HepG2 (cell line): ENCODE measurements around the gene TLX1. TPM values are rescaled to one million over a fixed set of nuclear protein-coding genes. Genes with fewer than 3 reads are reported as not detected.

Experiments used
- ARID3A ChIP-seq: IDR thresholded peaks from 2 replicates; pipeline ENCODE4 v1.6.1; 2012; ENCODE audit warnings: low read depth, low read length, improper control_type of control experiment
- CTCF ChIP-seq: sonication (generic); formaldehyde crosslinking; IDR thresholded peaks from 2 replicates; pipeline ENCODE4 v1.5.0; 2020; ENCODE audit warnings: mild to moderate bottlenecking, missing genetic modification reagents, moderate library complexity
- FOXP4 ChIP-seq: sonication (generic); formaldehyde crosslinking; IDR thresholded peaks from 2 replicates; pipeline ENCODE4 v1.4.0; 2020; ENCODE audit warnings: missing genetic modification reagents
- HOXA3 ChIP-seq: sonication (generic); formaldehyde crosslinking; IDR thresholded peaks from 2 replicates; pipeline ENCODE4 v1.5.0; 2020; ENCODE audit warnings: missing genetic modification reagents
- KDM3A ChIP-seq: IDR thresholded peaks from 2 replicates; pipeline ENCODE4 v1.6.1; 2018; ENCODE audit warnings: low read depth, missing compliant biosample characterization
- STAG1 ChIP-seq: sonication (generic); formaldehyde crosslinking; IDR thresholded peaks from 2 replicates; pipeline ENCODE4 v1.4.0; 2020; ENCODE audit warnings: missing genetic modification reagents
- XRCC5 ChIP-seq: fragments of 200-400 bp; formaldehyde crosslinking; optimal IDR thresholded peaks from 2 replicates; pipeline ENCODE3; 2017; ENCODE audit warnings: mild to moderate bottlenecking, low read length
- ZBTB25 ChIP-seq: IDR thresholded peaks from 2 replicates; pipeline ENCODE4 v1.6.1; 2018; ENCODE audit warnings: missing genetic modification reagents
- ZBTB33 ChIP-seq: sonication (generic); formaldehyde crosslinking; IDR thresholded peaks from 2 replicates; pipeline ENCODE4 v1.4.0; 2020; ENCODE audit warnings: missing genetic modification reagents
- ZNF337 ChIP-seq: sonication (generic); formaldehyde crosslinking; IDR thresholded peaks from 2 replicates; pipeline ENCODE4 v1.5.1; 2020; ENCODE audit warnings: missing genetic modification reagents, low read depth, mild to moderate bottlenecking, borderline replicate concordance
- ZNF350 ChIP-seq: sonication (generic); formaldehyde crosslinking; IDR thresholded peaks from 2 replicates; pipeline ENCODE4 v1.4.0; 2020; ENCODE audit warnings: mild to moderate bottlenecking, low read depth, missing genetic modification reagents, borderline replicate concordance
- ZNF549 ChIP-seq: sonication (generic); formaldehyde crosslinking; IDR thresholded peaks from 2 replicates; pipeline ENCODE4 v1.5.0; 2020; ENCODE audit warnings: missing genetic modification reagents
- polyA plus RNA-seq, 8 experiments: library from polyadenylated mRNA; depleted of rRNA in 3 of 8; stranded (reverse) in 7 of 8; unstranded in 1 of 8; fragments of >200 nt; fragmentation: Illumina TruSeq in 4 of 8; extraction: Trizol in 4 of 8; gene quantifications; 2 replicates each; pipeline versions ENCODE4 v1.2.1 to v1.2.3, GENCODE V29; 2011 to 2016; ENCODE audit warnings: low read depth in 4 of 8, missing spikeins in 1 of 8, mixed read lengths in 1 of 8; ENCODE audit not compliant: insufficient read depth in 1 of 8
- total RNA-seq, 5 experiments: library from RNA; depleted of rRNA; stranded (reverse); fragments of >200 nt; fragmentation: Illumina TruSeq; extraction: Trizol; gene quantifications; 2 replicates each; pipeline ENCODE4 v1.2.3, GENCODE V29; 2016; ENCODE audit warnings: low read depth in 1 of 5
- TF ChIP-seq, protein P1 (sequence below): sonication (generic); formaldehyde crosslinking; IDR thresholded peaks from 2 replicates; pipeline ENCODE4 v1.4.0; 2020; ENCODE audit warnings: missing genetic modification reagents
- TF ChIP-seq, protein P2 (sequence below): sonication (generic); formaldehyde crosslinking; IDR thresholded peaks from 2 replicates; pipeline ENCODE4 v1.4.0; 2020; ENCODE audit warnings: missing genetic modification reagents

Gene TLX1
- total and polyA plus RNA-seq, 2 of the 13 experiments (the other 11 are each of a cell fraction or from before 2014, with no cell fraction given): 0.07 to 0.26 TPM

GRCh38 chr10:101141616-101142532 is 10.8 kb downstream of the TLX1 start (continued):
- no peak for TF ChIP-seq ARID3A
- 0 out of 2 replicates have a peak, but pooled peaks have one; percentile 60 for TF ChIP-seq KDM3A
- 0 out of 2 replicates have a peak, but pooled peaks have one; percentile 17 for TF ChIP-seq FOXP4
- TF ChIP-seq STAG1 (CRISPR knock-in tag): peak; percentile 97
- TF ChIP-seq, protein P1, sequence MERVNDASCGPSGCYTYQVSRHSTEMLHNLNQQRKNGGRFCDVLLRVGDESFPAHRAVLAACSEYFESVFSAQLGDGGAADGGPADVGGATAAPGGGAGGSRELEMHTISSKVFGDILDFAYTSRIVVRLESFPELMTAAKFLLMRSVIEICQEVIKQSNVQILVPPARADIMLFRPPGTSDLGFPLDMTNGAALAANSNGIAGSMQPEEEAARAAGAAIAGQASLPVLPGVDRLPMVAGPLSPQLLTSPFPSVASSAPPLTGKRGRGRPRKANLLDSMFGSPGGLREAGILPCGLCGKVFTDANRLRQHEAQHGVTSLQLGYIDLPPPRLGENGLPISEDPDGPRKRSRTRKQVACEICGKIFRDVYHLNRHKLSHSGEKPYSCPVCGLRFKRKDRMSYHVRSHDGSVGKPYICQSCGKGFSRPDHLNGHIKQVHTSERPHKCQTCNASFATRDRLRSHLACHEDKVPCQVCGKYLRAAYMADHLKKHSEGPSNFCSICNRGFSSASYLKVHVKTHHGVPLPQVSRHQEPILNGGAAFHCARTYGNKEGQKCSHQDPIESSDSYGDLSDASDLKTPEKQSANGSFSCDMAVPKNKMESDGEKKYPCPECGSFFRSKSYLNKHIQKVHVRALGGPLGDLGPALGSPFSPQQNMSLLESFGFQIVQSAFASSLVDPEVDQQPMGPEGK: no peak
- TF ChIP-seq, protein P2, sequence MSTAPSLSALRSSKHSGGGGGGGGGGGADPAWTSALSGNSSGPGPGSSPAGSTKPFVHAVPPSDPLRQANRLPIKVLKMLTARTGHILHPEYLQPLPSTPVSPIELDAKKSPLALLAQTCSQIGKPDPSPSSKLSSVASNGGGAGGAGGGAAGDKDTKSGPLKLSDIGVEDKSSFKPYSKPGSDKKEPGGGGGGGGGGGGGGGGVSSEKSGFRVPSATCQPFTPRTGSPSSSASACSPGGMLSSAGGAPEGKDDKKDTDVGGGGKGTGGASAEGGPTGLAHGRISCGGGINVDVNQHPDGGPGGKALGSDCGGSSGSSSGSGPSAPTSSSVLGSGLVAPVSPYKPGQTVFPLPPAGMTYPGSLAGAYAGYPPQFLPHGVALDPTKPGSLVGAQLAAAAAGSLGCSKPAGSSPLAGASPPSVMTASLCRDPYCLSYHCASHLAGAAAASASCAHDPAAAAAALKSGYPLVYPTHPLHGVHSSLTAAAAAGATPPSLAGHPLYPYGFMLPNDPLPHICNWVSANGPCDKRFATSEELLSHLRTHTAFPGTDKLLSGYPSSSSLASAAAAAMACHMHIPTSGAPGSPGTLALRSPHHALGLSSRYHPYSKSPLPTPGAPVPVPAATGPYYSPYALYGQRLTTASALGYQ (CRISPR knock-in tag): 0 out of 2 replicates have a peak, but pooled peaks have one; percentile 34
- peak; percentile 62; the same call in 1 of the 2 replicates for TF ChIP-seq HOXA3 (CRISPR knock-in tag)
- TF ChIP-seq XRCC5: peak; percentile 86
- peak; percentile 5; the same call in 1 of the 2 replicates for TF ChIP-seq ZNF350 (CRISPR knock-in tag)
- no peak for TF ChIP-seq ZNF549
- 0 out of 2 replicates have a peak, but pooled peaks have one; percentile 34 for TF ChIP-seq ZNF337
- TF ChIP-seq CTCF (CRISPR knock-in tag): peak; percentile 95
- TF ChIP-seq ZBTB25 (CRISPR knock-in tag): 0 out of 2 replicates have a peak, but pooled peaks have one; percentile 43
- TF ChIP-seq ZBTB33 (CRISPR knock-in tag): no peak
